NB4 (cell line): ENCODE results near the gene PAFAH1B1.

Experiments used
- CTCF ChIP-seq: IDR thresholded peaks from one replicate; pipeline ENCODE4 v1.5.1; 2012; ENCODE audit warnings: low read depth, low read length
- MAX ChIP-seq: IDR thresholded peaks from 2 replicates; pipeline ENCODE4 v1.6.1; 2011; ENCODE audit warnings: low read depth, low read length
- POLR2A ChIP-seq: IDR thresholded peaks from 2 replicates; pipeline ENCODE4 v1.6.1; 2011; ENCODE audit warnings: mild to moderate bottlenecking; ENCODE audit not compliant: insufficient read length; ENCODE audit errors: extremely low read depth

DNA sequence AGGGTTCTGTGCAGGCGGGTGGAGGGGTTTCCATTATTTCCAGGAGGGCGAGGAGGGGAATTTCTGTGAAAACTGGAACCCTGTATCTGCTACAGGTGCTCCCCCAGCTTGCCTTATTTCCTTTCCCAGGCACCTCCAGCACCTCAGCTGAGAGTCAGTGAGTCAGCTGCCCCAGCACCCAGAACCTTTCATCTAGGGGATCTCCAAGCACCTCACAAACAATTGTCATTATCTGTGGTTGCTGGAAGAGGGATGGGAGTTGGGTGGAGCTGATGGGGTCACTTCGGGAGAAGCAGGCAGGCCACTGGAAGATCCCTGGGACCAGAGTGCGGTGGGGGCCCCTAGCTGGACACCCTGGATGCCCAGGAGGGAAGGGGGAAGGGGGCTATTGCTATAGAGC, 128.1 kb downstream of the PAFAH1B1 start:
- TF ChIP-seq CTCF (no peak), POLR2A (no peak), MAX (no peak)
